Right kidney (tissue), 1 donor: ENCODE measurements around the gene FNBP1.

Experiments
- DNase-seq: peaks from one replicate; pipeline ENCODE4 v3.0.0-alpha.2; 2016

Gene FNBP1

GRCh38 chr9:129857207-129857606, 185.8 kb downstream of the FNBP1 start:
- DNase-seq: no peak

DNA sequence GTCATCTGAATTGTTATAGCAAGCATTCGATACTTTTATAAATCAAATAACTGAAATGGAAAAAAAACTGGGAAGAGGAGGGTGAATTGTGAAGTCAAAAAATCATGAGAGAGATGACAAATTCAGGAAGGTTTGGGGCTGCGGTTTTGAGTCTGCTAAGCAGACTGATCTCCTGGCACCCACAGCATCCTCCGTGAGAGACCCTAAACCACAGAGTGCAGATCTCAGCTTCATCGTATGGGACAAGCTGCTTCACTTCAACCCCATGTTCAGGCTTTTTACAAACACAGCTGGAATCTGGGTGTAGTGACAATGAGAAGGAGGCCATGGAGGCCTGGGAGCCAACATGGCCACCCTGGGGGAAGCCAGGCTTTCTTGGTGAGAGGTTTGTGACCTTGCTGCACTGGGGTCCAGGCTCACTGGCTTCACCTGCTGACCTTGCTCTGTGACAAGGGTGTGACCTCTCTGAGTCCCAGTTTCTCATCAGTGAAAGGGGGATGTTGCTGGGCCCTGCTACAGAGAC, 188.3 kb downstream of the FNBP1 start:
- DNase-seq: no peak

GRCh38 chr9:129853614-129854013, 189.4 kb downstream of the FNBP1 start:
- no peak for DNase-seq

DNA sequence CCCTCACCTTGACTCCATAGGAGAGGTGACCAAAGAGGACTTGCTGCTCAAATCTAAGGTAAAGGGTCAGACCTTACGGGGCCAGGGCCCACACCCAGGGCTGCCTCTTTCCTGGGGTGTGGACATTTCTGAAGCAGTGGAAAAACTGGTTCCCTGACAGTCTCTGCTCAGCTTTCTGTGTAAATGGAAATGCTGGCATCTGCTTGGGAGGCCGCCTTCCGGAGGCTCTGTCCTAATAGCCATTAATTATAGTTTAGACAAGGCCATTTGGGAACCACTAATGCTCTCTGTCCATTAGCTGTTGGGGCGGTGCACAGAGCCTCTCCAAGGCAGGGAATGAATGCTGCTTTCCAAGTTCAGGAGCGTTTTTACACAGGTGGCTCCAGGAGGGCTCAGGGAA, 190.4 kb downstream of the FNBP1 start:
- DNase-seq: no peak

- DNase-seq: no peak
These were observed 191.2 kb downstream of the FNBP1 start for GRCh38 chr9:129851821-129852220.

GRCh38 chr9:129850821-129851550, 192.0 kb downstream of the FNBP1 start:
- no peak for DNase-seq

DNA sequence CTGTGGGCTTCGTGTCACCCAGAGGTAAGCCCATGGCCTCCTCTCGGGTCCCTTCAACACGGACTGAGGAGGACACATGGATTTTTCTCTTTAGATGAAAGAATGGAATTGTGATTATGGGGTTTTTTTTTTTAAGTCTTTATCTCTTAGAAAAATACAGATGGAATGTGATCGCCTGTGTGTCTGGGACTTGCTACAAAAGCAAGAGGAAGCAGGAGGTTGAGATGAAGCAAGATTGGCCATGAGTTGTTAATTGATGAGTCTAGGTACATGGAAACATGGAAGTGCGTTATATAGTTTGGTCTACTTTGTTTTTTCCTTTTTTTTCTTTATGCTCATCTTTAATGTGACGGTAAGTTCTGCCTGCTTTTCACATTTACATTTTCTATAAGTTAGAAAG, 193.1 kb downstream of the FNBP1 start:
- no peak for DNase-seq

DNA sequence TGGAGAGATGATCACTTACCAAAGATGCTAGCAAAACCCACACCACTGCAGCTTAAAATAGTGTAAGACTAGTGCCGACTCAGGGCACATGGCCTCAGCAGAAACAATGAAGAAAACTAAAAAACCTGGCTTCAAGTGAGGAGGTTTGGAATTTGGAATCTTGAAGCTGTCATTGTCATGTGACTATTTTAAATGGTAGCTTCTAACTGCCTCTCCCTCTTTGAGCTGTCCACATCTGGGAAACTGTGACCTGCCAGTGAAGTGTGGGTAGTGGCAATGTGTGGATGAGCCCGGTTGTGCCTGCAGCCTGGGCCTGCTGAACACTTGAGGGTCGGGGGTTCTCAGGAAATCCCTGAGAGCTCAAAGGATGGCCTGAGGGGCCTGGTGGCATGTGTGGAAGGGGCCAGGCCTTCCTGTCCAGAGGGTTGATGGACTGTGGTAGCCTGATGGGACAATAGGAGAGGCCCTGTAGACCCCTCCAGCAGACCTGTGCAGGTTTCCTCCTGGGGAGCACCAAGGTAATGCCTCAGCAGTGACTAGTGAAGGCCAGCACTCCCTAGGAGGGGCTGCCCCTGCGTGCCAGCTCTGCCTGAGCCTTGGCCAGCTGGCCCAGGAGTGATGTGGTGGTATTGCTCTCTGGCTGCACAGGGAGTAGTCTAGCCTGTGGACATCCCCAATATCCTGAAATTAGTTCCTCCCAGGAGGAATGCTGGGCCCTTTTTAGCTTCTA, 194.1 kb downstream of the FNBP1 start:
- DNase-seq: no peak

DNA sequence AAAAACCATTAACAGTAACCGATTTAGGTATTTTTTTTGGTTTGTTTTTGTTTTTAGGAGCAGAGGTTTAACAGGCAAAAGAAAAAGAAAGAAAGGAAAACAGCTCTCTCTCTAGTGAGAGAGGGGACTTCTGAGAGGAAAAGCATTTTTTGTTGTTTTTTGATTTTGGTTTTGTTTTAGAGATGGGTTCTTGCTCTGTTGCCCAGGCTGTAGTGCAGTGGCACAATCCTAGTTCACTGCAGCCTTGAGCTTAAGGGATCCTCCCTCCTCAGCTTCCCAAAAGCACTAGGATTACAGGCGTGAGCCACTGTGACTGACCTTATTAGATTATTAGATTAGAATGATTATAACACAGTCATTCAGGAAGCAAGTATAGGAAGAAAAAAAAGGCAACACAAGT, 197.6 kb downstream of the FNBP1 start:
- DNase-seq: no peak

- DNase-seq: no peak
These were observed 201.9 kb downstream of the FNBP1 start for GRCh38 chr9:129841071-129841470.

GRCh38 chr9:129840034-129840433, 203.0 kb downstream of the FNBP1 start:
- no peak for DNase-seq

DNA sequence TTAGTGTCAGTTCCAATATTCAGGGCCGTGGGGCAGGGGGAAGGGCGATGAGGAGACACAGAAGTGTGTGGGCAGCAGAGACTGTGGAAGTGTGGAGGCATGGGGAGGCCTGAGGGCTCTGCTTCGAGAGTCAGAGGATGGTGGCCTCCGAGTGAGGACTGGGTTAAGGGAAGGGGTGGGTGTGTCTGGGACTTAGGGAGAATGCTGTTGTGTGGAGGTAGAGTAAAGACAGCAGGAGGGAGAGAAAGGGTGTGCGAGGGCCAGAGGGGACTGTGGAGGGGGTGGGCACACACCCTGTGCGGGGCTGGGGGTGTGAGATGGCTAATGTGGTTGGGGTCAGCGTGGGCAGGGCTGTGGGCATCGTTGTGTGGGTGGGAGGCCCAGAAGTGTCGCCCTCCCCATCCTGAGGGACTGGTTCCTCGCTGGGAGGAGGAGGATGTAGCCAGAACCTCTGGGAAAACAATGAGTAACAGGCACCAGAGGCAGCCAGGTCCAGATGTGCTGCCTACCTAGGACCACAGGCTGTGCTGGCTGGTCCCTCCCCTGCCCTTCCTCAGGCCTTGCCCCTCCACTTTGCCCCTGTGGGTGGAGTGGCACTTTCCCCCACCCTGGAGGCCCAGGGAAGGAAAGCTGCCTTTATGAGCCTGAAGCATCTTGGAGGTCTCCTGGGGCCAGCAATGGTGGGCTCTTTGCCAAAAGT, 203.5 kb downstream of the FNBP1 start:
- DNase-seq: no peak

DNA sequence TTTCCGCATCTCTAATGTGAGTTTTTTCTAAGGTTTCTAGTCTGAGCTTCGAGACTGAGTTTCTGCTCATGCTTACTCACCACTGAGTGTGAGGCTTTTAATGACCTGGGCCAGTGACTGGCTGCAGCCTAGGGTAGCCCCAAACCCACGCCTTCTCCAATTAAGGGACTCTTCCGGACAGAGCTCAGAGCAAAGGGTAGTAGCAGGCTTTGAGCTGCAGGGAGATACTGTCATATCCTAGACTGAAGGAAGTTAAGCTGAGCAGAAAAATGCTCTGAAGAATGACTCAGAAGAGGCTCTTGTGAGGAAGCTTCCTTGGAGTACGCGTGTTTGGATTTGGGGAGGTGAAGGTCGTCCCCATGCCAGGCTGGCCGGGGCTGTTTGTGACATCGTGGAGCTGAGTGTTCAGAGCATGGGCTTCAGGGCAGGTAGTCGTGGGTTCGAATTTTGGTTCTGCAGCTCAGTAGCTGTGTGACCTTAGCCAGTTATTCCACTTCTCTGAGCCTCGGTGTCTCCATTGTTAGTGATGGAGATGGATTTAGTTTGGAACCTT, 204.2 kb downstream of the FNBP1 start:
- DNase-seq: no peak
